ENCODE measurements around the gene RHOBTB3.
A peak's percentile ranks its signal among the peaks of the same experiment; 100 is the strongest.

The RHOBTB3 gene

GRCh38 chr5:95746722-95747679, 15.9 kb downstream of the RHOBTB3 start:
- TF ChIP-seq CTCF (conservative IDR thresholded peaks at IDR 0.05) = no peak
- no peak for TF ChIP-seq ZFX (IDR thresholded peaks at IDR 0.05)
- H3K27ac ChIP-seq = no peak overlapping the region

GRCh38 chr5:95748133-95748532, 17.0 kb downstream of the RHOBTB3 start:
- no peak for TF ChIP-seq CTCF (conservative IDR thresholded peaks at IDR 0.05)
- TF ChIP-seq ZFX (IDR thresholded peaks at IDR 0.05) = no peak

GRCh38 chr5:95754545-95754944, 23.4 kb downstream of the RHOBTB3 start:
- H3K27ac ChIP-seq = no peak overlapping the region
- no peak for TF ChIP-seq CTCF (conservative IDR thresholded peaks at IDR 0.05)
- no peak for TF ChIP-seq ZFX (IDR thresholded peaks at IDR 0.05)

More at GRCh38 chr5:95748133-95748532, 17.0 kb downstream of the RHOBTB3 start:
- no peak overlapping the region for H3K27ac ChIP-seq

- TF ChIP-seq ZFX (IDR thresholded peaks at IDR 0.05) = no peak
- TF ChIP-seq CTCF (conservative IDR thresholded peaks at IDR 0.05) = no peak
- H3K27ac ChIP-seq = peak overlapping the region; percentile 44
These were observed 27.9 kb downstream of the RHOBTB3 start for GRCh38 chr5:95759005-95759404.

GRCh38 chr5:95759634-95760033, 28.5 kb downstream of the RHOBTB3 start:
- TF ChIP-seq ZFX (IDR thresholded peaks at IDR 0.05) (no peak), CTCF (conservative IDR thresholded peaks at IDR 0.05) (no peak)
- H3K27ac ChIP-seq = no peak overlapping the region

- TF ChIP-seq CTCF (conservative IDR thresholded peaks at IDR 0.05) (no peak), ZFX (IDR thresholded peaks at IDR 0.05) (no peak)
- H3K27ac ChIP-seq = no peak overlapping the region; the same call in 1 of the 2 replicates
These were observed 29.4 kb downstream of the RHOBTB3 start for GRCh38 chr5:95760273-95761191.
